Measurements from ENCODE around the gene PDE6B.

The PDE6B gene

GRCh38 chr4:654503-654845 is 29.1 kb downstream of the PDE6B start:
- no peaks in the 10 kb centered on the region for H3K27me3 ChIP-seq (ENCODE audit: control insufficient read depth, insufficient read depth, low read length)
- no peak overlapping the region for H3K9ac ChIP-seq (ENCODE audit: low read length)

GRCh38 chr4:654871-655463 is 29.6 kb downstream of the PDE6B start:
- Histone ChIP-seq H3K27me3 (ENCODE audit: control insufficient read depth, insufficient read depth, low read length) (no peaks in the 10 kb centered on the region), H3K9me3 (ENCODE audit: control insufficient read depth, insufficient read depth, low read depth, low read length) (no peaks in the 10 kb centered on the region), H3K4me3 (ENCODE audit: low read depth, low read length) (no peak overlapping the region), H3K4me1 (ENCODE audit: control insufficient read depth, insufficient read depth, low read length) (no peaks in the 10 kb centered on the region), H3K9ac (ENCODE audit: low read length) (no peak overlapping the region), H3K36me3 (ENCODE audit: control insufficient read depth, insufficient read depth, low read length) (no peaks in the 10 kb centered on the region; the same call in none of the 2 replicates), H3K27ac (ENCODE audit: low read depth, low read length) (no peak overlapping the region)

More at GRCh38 chr4:654503-654845, 29.1 kb downstream of the PDE6B start:
- Histone ChIP-seq H3K36me3 (ENCODE audit: control insufficient read depth, insufficient read depth, low read length) (no peaks in the 10 kb centered on the region; the same call in 1 of the 2 replicates), H3K4me3 (ENCODE audit: low read depth, low read length) (no peak overlapping the region), H3K9me3 (ENCODE audit: control insufficient read depth, insufficient read depth, low read depth, low read length) (no peaks in the 10 kb centered on the region), H3K4me1 (ENCODE audit: control insufficient read depth, insufficient read depth, low read length) (no peaks in the 10 kb centered on the region), H3K27ac (ENCODE audit: low read depth, low read length) (no peak overlapping the region)

DNA sequence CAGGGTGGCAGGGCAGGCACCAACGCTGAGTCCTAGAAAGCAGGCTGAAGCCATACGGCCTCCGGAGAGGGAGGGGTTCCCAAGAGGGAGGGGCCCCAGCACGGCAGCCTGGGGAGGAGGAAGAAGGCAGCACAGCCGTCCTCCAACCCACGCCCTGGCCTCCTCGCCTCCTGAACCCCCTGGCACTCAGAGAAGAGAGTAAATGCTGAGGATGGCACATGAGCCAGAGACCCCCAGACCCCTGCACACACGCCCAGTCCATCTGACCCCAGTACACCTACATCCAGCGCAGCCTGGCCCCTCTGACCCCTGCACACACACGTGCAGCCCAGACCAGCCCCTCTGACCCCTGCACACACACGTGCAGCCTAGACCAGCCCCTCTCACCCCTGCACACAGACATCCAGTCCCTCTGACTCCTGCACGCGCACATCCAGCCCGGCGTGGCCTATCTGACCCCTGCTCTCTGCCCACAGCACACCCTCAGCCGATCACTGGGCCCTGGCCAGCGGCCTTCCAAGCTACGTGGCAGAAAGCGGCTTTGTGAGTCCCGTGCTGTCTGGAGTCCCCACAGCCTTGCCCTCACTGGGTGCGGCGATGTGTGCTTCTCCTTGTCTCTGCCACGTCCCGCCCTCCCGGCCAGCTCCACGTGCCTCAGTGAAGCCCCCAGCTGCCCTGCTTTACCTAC is 30.2 kb downstream of the PDE6B start:
- H3K4me3 ChIP-seq (ENCODE audit: low read depth, low read length) = no peak overlapping the region
- H3K9me3 ChIP-seq (ENCODE audit: control insufficient read depth, insufficient read depth, low read depth, low read length) = no peaks in the 10 kb centered on the region
- no peak overlapping the region for H3K9ac ChIP-seq (ENCODE audit: low read length)
- no peaks in the 10 kb centered on the region; the same call in none of the 2 replicates for H3K36me3 ChIP-seq (ENCODE audit: control insufficient read depth, insufficient read depth, low read length)
- no peak overlapping the region for H3K27ac ChIP-seq (ENCODE audit: low read depth, low read length)
- no peaks in the 10 kb centered on the region for H3K27me3 ChIP-seq (ENCODE audit: control insufficient read depth, insufficient read depth, low read length)
- no peaks in the 10 kb centered on the region for H3K4me1 ChIP-seq (ENCODE audit: control insufficient read depth, insufficient read depth, low read length)

- no peaks in the 10 kb centered on the region for H3K4me1 ChIP-seq (ENCODE audit: control insufficient read depth, insufficient read depth, low read length)
- H3K36me3 ChIP-seq (ENCODE audit: control insufficient read depth, insufficient read depth, low read length) = no peaks in the 10 kb centered on the region; the same call in none of the 2 replicates
- no peak overlapping the region for H3K9ac ChIP-seq (ENCODE audit: low read length)
- no peak overlapping the region for H3K4me3 ChIP-seq (ENCODE audit: low read depth, low read length)
- no peaks in the 10 kb centered on the region for H3K27me3 ChIP-seq (ENCODE audit: control insufficient read depth, insufficient read depth, low read length)
- H3K27ac ChIP-seq (ENCODE audit: low read depth, low read length) = no peak overlapping the region
- H3K9me3 ChIP-seq (ENCODE audit: control insufficient read depth, insufficient read depth, low read depth, low read length) = no peaks in the 10 kb centered on the region
Observed at GRCh38 chr4:656436-657337, 31.3 kb downstream of the PDE6B start.

DNA sequence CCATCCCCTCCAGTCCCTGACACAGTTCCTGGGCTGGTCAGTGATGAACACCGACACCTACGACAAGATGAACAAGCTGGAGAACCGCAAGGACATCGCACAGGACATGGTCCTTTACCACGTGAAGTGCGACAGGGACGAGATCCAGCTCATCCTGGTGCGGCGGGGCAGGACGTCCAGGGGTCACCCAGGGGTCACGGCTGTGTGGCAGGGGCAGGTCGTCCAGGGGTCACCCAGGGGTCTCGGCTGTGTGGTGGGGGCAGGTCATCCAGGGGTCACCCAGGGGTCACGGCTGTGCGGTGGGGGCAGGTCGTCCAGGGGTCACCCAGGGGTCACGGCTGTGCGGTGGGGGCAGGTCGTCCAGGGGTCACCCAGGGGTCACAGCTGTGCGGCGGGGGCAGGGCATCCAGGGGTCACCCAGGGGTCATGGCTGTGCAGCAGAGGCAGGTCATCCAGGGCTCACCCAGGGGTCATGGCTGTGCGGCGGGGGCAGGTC is 32.0 kb downstream of the PDE6B start:
- no peak overlapping the region for H3K27ac ChIP-seq (ENCODE audit: low read depth, low read length)
- H3K9ac ChIP-seq (ENCODE audit: low read length) = no peak overlapping the region
- no peaks in the 10 kb centered on the region; the same call in none of the 2 replicates for H3K36me3 ChIP-seq (ENCODE audit: control insufficient read depth, insufficient read depth, low read length)
- no peak overlapping the region for H3K4me3 ChIP-seq (ENCODE audit: low read depth, low read length)
- no peaks in the 10 kb centered on the region for H3K9me3 ChIP-seq (ENCODE audit: control insufficient read depth, insufficient read depth, low read depth, low read length)
- no peaks in the 10 kb centered on the region for H3K4me1 ChIP-seq (ENCODE audit: control insufficient read depth, insufficient read depth, low read length)
- no peaks in the 10 kb centered on the region for H3K27me3 ChIP-seq (ENCODE audit: control insufficient read depth, insufficient read depth, low read length)

DNA sequence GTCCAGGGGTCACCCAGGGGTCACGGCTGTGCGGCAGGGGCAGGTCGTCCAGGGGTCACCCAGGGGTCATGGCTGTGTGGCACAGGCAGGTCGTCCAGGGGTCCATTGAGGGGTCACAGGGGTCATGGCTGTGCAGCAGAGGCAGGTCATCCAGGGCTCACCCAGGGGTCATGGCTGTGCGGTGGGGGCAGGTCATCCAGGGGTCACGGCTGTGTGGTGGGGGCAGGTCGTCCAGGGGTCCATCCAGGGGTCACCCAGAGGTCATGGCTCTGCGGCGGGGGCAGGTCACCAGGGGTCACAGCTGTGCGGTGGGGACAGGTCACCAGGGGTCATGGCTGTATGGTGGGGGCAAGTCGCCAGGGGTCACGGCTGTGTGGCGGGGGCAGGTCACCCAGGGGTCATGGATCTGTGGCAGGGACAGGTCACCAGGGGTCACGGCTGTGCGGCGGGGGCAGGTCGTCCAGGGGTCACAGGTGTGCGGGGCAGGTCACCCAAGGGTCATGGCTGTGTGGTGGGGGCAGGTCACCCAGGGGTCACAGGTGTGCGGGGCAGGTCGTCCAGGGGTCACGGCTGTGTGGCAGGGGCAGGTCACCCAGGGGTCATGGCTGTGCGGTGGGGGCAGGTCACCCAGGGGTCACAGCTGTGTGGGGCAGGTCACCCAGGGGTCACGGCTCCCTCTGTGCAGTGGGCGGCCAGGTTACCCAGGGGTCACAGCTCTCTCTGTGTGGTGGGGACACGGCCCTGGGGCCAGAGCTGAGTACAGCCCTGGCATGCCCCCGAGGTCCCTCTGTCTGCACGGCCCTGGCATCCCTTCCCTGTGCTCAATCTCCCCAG is 32.7 kb downstream of the PDE6B start:
- H3K27me3 ChIP-seq (ENCODE audit: control insufficient read depth, insufficient read depth, low read length) = no peaks in the 10 kb centered on the region
- H3K4me3 ChIP-seq (ENCODE audit: low read depth, low read length) = no peak overlapping the region
- no peaks in the 10 kb centered on the region; the same call in none of the 2 replicates for H3K36me3 ChIP-seq (ENCODE audit: control insufficient read depth, insufficient read depth, low read length)
- no peak overlapping the region for H3K27ac ChIP-seq (ENCODE audit: low read depth, low read length)
- H3K9ac ChIP-seq (ENCODE audit: low read length) = no peak overlapping the region
- H3K4me1 ChIP-seq (ENCODE audit: control insufficient read depth, insufficient read depth, low read length) = peaks cover 1% of the 10 kb centered on the region; the same call in 1 of the 2 replicates
- H3K9me3 ChIP-seq (ENCODE audit: control insufficient read depth, insufficient read depth, low read depth, low read length) = no peaks in the 10 kb centered on the region

DNA sequence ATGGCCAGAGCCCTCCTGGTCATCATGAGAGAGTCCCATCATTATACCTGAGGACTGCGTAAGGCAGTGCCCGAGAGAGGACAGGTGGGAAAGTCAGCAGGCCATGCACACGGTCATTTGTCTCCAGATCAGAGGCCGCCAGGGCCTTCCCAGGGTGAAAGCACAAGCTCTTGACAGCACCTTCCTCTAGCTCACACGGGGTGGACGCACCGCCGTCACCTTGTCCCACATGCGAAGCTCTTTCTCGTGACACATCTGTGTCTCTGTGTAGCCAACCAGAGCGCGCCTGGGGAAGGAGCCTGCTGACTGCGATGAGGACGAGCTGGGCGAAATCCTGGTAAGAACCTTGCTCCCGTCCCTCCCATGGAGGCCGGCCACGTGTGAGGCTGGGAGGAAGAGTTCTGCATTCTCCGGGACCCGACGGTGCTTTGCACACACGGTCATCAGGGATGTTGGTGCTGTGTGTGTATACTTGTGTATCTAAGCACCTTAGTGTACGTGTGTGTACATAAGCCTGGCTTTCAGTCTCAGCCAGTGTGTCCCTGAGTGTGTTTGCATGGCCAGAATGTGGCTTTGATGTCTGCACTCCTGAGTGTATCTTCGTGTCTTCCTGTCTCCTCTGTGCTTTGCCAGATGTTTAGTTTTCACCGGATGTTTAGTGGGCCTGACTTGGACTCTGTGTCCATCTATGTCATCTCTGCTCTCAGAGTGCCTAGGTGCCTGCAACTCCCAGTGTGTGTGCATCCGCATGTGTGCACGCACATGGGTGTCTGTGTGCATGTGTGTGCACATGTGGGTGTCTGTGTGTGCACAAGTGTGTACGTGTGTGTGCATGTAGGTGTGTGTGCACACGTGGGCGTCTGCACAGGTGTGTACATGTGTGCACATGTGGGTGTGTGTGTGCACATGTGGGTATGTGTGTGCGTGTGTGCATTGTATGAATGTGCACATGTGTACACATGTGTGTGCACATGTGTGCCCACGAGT is 33.6 kb downstream of the PDE6B start:
- no peaks in the 10 kb centered on the region for H3K27me3 ChIP-seq (ENCODE audit: control insufficient read depth, insufficient read depth, low read length)
- H3K27ac ChIP-seq (ENCODE audit: low read depth, low read length) = no peak overlapping the region
- H3K9me3 ChIP-seq (ENCODE audit: control insufficient read depth, insufficient read depth, low read depth, low read length) = no peaks in the 10 kb centered on the region
- H3K36me3 ChIP-seq (ENCODE audit: control insufficient read depth, insufficient read depth, low read length) = no peaks in the 10 kb centered on the region; the same call in none of the 2 replicates
- no peak overlapping the region for H3K9ac ChIP-seq (ENCODE audit: low read length)
- H3K4me1 ChIP-seq (ENCODE audit: control insufficient read depth, insufficient read depth, low read length) = peaks cover 4% of the 10 kb centered on the region; the same call in 1 of the 2 replicates
- H3K4me3 ChIP-seq (ENCODE audit: low read depth, low read length) = no peak overlapping the region

DNA sequence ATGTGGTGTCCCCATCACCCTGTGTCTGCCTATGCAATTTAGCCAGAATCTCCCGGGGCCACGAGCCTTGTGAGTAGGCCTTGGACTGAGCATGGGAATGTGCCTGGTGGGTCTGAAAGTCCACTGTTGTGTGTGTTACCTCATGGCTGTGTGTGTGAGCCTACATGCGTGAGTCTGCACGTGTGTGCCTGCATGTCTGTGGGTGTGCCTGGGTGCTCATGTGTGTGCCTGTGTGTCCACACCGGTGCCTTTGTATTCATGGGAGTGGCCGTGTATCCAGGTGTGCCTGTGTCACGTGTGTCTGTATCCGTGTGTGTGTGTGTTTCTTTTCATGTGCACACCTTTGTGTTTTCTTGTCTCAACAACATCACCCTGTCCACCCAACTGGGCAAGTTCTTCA is 34.5 kb downstream of the PDE6B start:
- H3K9me3 ChIP-seq (ENCODE audit: control insufficient read depth, insufficient read depth, low read depth, low read length) = no peaks in the 10 kb centered on the region
- no peak overlapping the region for H3K9ac ChIP-seq (ENCODE audit: low read length)
- no peak overlapping the region for H3K4me3 ChIP-seq (ENCODE audit: low read depth, low read length)
- peaks cover 4% of the 10 kb centered on the region; the same call in 1 of the 2 replicates for H3K4me1 ChIP-seq (ENCODE audit: control insufficient read depth, insufficient read depth, low read length)
- no peaks in the 10 kb centered on the region; the same call in none of the 2 replicates for H3K36me3 ChIP-seq (ENCODE audit: control insufficient read depth, insufficient read depth, low read length)
- H3K27ac ChIP-seq (ENCODE audit: low read depth, low read length) = no peak overlapping the region
- H3K27me3 ChIP-seq (ENCODE audit: control insufficient read depth, insufficient read depth, low read length) = no peaks in the 10 kb centered on the region

- Histone ChIP-seq H3K27ac (ENCODE audit: low read depth, low read length) (no peak overlapping the region), H3K9ac (ENCODE audit: low read length) (no peak overlapping the region), H3K9me3 (ENCODE audit: control insufficient read depth, insufficient read depth, low read depth, low read length) (no peaks in the 10 kb centered on the region), H3K36me3 (ENCODE audit: control insufficient read depth, insufficient read depth, low read length) (no peaks in the 10 kb centered on the region; the same call in none of the 2 replicates), H3K4me3 (ENCODE audit: low read depth, low read length) (no peak overlapping the region), H3K4me1 (ENCODE audit: control insufficient read depth, insufficient read depth, low read length) (peaks cover 4% of the 10 kb centered on the region; the same call in 1 of the 2 replicates), H3K27me3 (ENCODE audit: control insufficient read depth, insufficient read depth, low read length) (no peaks in the 10 kb centered on the region)
Observed at GRCh38 chr4:660401-660800, 35.0 kb downstream of the PDE6B start.

All from HUES6 (cell line).